Heart left ventricle (tissue), 13 donors: ENCODE results near the gene PTK7.
A peak's percentile ranks its signal among the peaks of the same experiment; 100 is the strongest.

Experiments used
- CTCF ChIP-seq, 12 donors: fragments of 200-600 bp; sonication (generic) in 4 of 12; IDR thresholded peaks; one replicate each; pipeline versions ENCODE4 v1.5.0 to v1.8.0; 2018 to 2022; ENCODE audit warnings: antibody characterized with exemption in 12 of 12, mild to moderate bottlenecking in 5 of 12
- POLR2A ChIP-seq, 2 donors: fragments of 450-650 bp; IDR thresholded peaks; one replicate each; pipeline ENCODE4 v1.6.1; 2017; ENCODE audit warnings: antibody characterized with exemption in 2 of 2, mild to moderate bottlenecking in 2 of 2, moderate library complexity in 2 of 2
- donor health status: ischemic (EF 13 %, LVEDD 7.1; RV severe dilation, severe dysfunction).
- donor health status: DM: no; HTN: yes; CAD: no.
- donor health status: DM: no; HTN: no; CAD: no.
- donor health status: ischemic (EF 25% LVEDD 6.9; RV normal size, moderate dysfunction).
- donor health status: ischemic (EF 25% LVEDD 5.7; RV mildly dilated, moderate dysfunction).
- donor health status: ischemic (EF 35%, LVEDD 5.7; RV mildly dilated, moderate dysfunction).
- donor health status: nonischemic (EF 11% LVEDD 7.7; RV severe dilation, severe dysfunction).
- donor health status: DM: yes; HTN: yes; CAD: no.
- donor health status: PGD.
- donor health status: ischemic (EF 29% LVEDD 5.4; RV normal size, mild dysfunction).
- donor health status: nonischemic (EF 23%, LVEDD 6.1; RV moderate dilation, normal function).

- TF ChIP-seq CTCF (IDR thresholded peaks at IDR 0.05) (no peak), POLR2A (IDR thresholded peaks at IDR 0.05) (peak in 1 of 2 donors; percentile 69)
Observed at GRCh38 chr6:43059168-43060033, 16.7 kb upstream of the PTK7 start, which contains the start of the genes KLC4 and MRPL2.
